Osteocyte (in vitro differentiated cells): ENCODE measurements around the gene DNM1. TPM values are rescaled to one million over a fixed set of nuclear protein-coding genes. Genes with fewer than 3 reads are reported as not detected.
"Not testable (repeated sequence)": the region's sequence is repeated elsewhere in the genome, so short reads cannot be mapped to it uniquely, and the experiment has no call there.

ENCODE experiments used
- DNase-seq: peaks from one replicate; pipeline ENCODE4 v3.0.0; 2021; ENCODE audit warnings: mixed read lengths; ENCODE audit not compliant: unreplicated experiment; ENCODE audit errors: extremely low spot score
- H3K27ac Mint-ChIP-seq: one replicate; pipeline ENCODE4 v1.8.0; 2021; ENCODE audit warnings: mild to moderate bottlenecking, mixed read lengths; ENCODE audit not compliant: unreplicated experiment
- H3K27me3 Mint-ChIP-seq: one replicate; pipeline ENCODE4 v1.8.0; 2021; ENCODE audit warnings: mixed read lengths; ENCODE audit not compliant: unreplicated experiment
- H3K36me3 Mint-ChIP-seq: one replicate; pipeline ENCODE4 v1.8.0; 2021; ENCODE audit warnings: mixed read lengths; ENCODE audit not compliant: unreplicated experiment
- H3K4me1 Mint-ChIP-seq: one replicate; pipeline ENCODE4 v1.8.0; 2021; ENCODE audit warnings: mixed read lengths; ENCODE audit not compliant: unreplicated experiment
- H3K4me3 Mint-ChIP-seq: one replicate; pipeline ENCODE4 v1.8.0; 2021; ENCODE audit warnings: mild to moderate bottlenecking, moderate library complexity, mixed read lengths; ENCODE audit not compliant: unreplicated experiment
- H3K9me3 Mint-ChIP-seq: one replicate; pipeline ENCODE4 v1.8.0; 2021; ENCODE audit warnings: mixed read lengths; ENCODE audit not compliant: unreplicated experiment
- CTCF ChIP-seq: fragments of 200-600 bp; sonication (generic); IDR thresholded peaks from 2 replicates; pipeline ENCODE4 v1.5.0; 2021; ENCODE audit warnings: antibody characterized with exemption, mild to moderate bottlenecking, moderate library complexity
- total RNA-seq: library from RNA; stranded (reverse); gene quantifications from 2 replicates; pipeline ENCODE4 v1.2.1, GENCODE V29; 2021

Gene DNM1
- total RNA-seq, 1 donor from 2014 or later = 45.4 TPM

GRCh38 chr9:128225770-128226411 is 22.7 kb downstream of the DNM1 start:
- TF ChIP-seq CTCF = no peak
- Mint-ChIP-seq H3K4me3 (no peak overlapping the region), H3K27me3 (no peaks in the 10 kb centered on the region), H3K27ac (no peak overlapping the region), H3K9me3 (no peaks in the 10 kb centered on the region), H3K36me3 (peaks cover 8% of the 10 kb centered on the region), H3K4me1 (no peaks in the 10 kb centered on the region)
- DNase-seq = no peak

GRCh38 chr9:128226412-128226801 is 23.2 kb downstream of the DNM1 start:
- TF ChIP-seq CTCF = no peak
- no peak for DNase-seq
- Mint-ChIP-seq H3K4me1 (no peaks in the 10 kb centered on the region), H3K36me3 (peaks cover 8% of the 10 kb centered on the region), H3K27ac (no peak overlapping the region), H3K9me3 (no peaks in the 10 kb centered on the region), H3K27me3 (no peaks in the 10 kb centered on the region), H3K4me3 (no peak overlapping the region)

- not testable (repeated sequence) for H3K4me3 Mint-ChIP-seq, H3K27ac Mint-ChIP-seq, H3K4me1 Mint-ChIP-seq, H3K27me3 Mint-ChIP-seq, DNase-seq, H3K36me3 Mint-ChIP-seq, H3K9me3 Mint-ChIP-seq
These were observed 27.7 kb downstream of the DNM1 start for GRCh38 chr9:128230897-128231296.

GRCh38 chr9:128231638-128232527 is 28.7 kb downstream of the DNM1 start:
- no peak overlapping the region for H3K27ac Mint-ChIP-seq

More at GRCh38 chr9:128231638-128232527, 28.7 kb downstream of the DNM1 start:
- DNase-seq = no peak
- Mint-ChIP-seq H3K4me3 (no peak overlapping the region), H3K27me3 (no peaks in the 10 kb centered on the region), H3K4me1 (no peaks in the 10 kb centered on the region), H3K9me3 (no peaks in the 10 kb centered on the region), H3K36me3 (peaks cover 4% of the 10 kb centered on the region)
- no peak for TF ChIP-seq CTCF
